Stimulated activated CD4-positive, alpha-beta T cell treated with anti-CD3 and anti-CD28 coated beads, TNF-alpha, amount 100 ng/mL, for 24 hours (primary cell): Measurements from ENCODE around the gene IZUMO1.
A peak's percentile ranks its signal among the peaks of the same experiment; 100 is the strongest.
"Not testable (repeated sequence)": the region's sequence is repeated elsewhere in the genome, so short reads cannot be mapped to it uniquely, and the experiment has no call there.

ENCODE experiments used
- DNase-seq, 3 experiments: peaks; one replicate each; pipeline ENCODE4 v3.0.0-alpha.2; 2020; ENCODE audit warnings: low read depth in 3 of 3

Gene IZUMO1

GRCh38 chr19:48713864-48714755, 32.6 kb downstream of the IZUMO1 start:
- DNase-seq, result peak; percentile 94 to 98 (median 94)

GRCh38 chr19:48713041-48713863, 33.5 kb downstream of the IZUMO1 start:
- no peak for DNase-seq

- no peak for DNase-seq
Measured at GRCh38 chr19:48711106-48711662, 35.5 kb downstream of the IZUMO1 start.

- no peak for DNase-seq
Measured at GRCh38 chr19:48708471-48708870, 38.2 kb downstream of the IZUMO1 start.

- DNase-seq, result no peak
Measured at GRCh38 chr19:48705431-48705830, 41.3 kb downstream of the IZUMO1 start.

GRCh38 chr19:48703316-48703715, 43.4 kb downstream of the IZUMO1 start:
- no peak for DNase-seq

- DNase-seq, result no peak
Measured at GRCh38 chr19:48702701-48703100, 44.0 kb downstream of the IZUMO1 start.

- DNase-seq, result no peak
Measured at GRCh38 chr19:48698046-48698445, 48.7 kb downstream of the IZUMO1 start.

- DNase-seq, result no peak
Measured at GRCh38 chr19:48696353-48697010, 50.2 kb downstream of the IZUMO1 start.

- no peak for DNase-seq
Measured at GRCh38 chr19:48695743-48696352, 50.9 kb downstream of the IZUMO1 start, which contains the start of gene FUT2. FUT2 (plus strand) TSS chr19:48695971; CDS start chr19:48702957, 6,986 bp downstream.

- DNase-seq, result not testable (repeated sequence)
Measured at GRCh38 chr19:48693629-48694028, 53.1 kb downstream of the IZUMO1 start.
